Activated naive CD8-positive, alpha-beta T cell treated with anti-CD3 and anti-CD28 coated beads for 36 hours (primary cell): ENCODE data around the gene MROH8. TPM values are rescaled to one million over a fixed set of nuclear protein-coding genes. Genes with fewer than 3 reads are reported as not detected.

ENCODE experiments used
- total RNA-seq, 2 experiments: library from RNA; stranded (reverse); gene quantifications; one replicate each; pipeline ENCODE4 v1.2.3, GENCODE V29; 2021

MROH8 gene
- total RNA-seq, 2 experiments from 2014 or later: 2.2 to 3.0 TPM

Other genes with a start within 250 kb of the MROH8 start
- 10 to 100 TPM; 35.6 to 43.2 TPM for gene SAMHD1, start 227.8 kb downstream of the MROH8 start, total RNA-seq
- gene RBL1, start 83.6 kb downstream of the MROH8 start, total RNA-seq: 10 to 100 TPM; 38.3 to 38.7 TPM
- 100 to 1,000 TPM; 121 to 131 TPM for gene RPN2, start 218 bp downstream of the MROH8 start, total RNA-seq
- not detected for gene GHRH, start 82.3 kb upstream of the MROH8 start, total RNA-seq
- gene MANBAL, start 110.1 kb upstream of the MROH8 start, total RNA-seq: 10 to 100 TPM; 11.2 to 12.8 TPM
- 1 to 10 TPM; 1.1 to 1.9 TPM for gene SRC, start 166.6 kb upstream of the MROH8 start, total RNA-seq